ENCODE data around the gene ADAMTSL2. TPM values are rescaled to one million over a fixed set of nuclear protein-coding genes. Genes with fewer than 3 reads are reported as not detected.

ADAMTSL2 gene
- total and polyA plus RNA-seq, 2 donors (not counting 1 experiment from before 2014, with no cell fraction given) = under 0.01 to 0.09 TPM

GRCh38 chr9:133527444-133527920, 7.0 kb upstream of the ADAMTSL2 start:
- H3K9ac ChIP-seq (ENCODE audit: insufficient read depth, low read length) = no peak overlapping the region
- peak; percentile 13 to 22 for DNase-seq (ENCODE audit: low read depth in 2 of 2)

DNA sequence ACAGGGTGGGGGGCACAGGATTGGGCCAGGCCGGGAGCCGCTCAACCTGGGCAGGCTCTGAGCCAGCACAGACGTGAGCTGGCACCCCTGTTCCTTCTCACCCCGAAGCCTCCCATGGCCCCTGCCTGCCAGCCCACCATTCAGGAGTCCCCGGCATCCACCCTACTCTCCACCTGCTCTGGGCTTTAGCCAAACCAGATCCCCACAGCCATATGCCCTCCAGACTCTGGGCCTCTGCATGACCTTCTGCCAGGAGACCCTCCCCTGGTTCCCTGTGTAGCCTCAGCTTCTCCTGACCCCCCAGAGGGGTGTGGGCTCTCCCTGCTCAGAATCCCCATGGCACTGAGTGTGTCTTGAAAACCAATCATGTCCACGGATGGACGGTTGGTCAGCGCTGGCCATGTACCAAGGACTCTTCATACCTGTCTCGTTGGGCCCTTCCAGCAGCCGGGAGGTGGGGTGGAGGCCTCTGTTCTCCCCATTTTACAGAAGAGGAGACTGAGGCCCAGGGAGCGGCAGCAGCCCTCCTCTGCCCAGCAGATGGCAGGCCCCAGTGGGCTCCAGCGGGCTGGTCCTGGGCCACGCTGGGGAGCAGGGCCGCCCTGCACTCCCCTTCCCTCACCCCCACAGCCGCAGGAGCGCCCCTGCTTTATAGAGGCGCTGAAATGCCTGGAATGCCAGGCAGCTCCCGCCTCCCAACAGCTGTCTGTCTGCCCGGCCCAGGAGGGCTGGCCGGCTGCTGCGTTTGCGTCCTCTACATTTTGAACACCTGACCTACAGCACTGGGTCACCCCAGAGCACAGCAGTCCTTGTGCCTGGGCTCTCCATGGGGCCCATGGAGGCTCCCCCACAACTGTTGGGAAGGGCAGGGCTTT, 6.3 kb upstream of the ADAMTSL2 start:
- TF ChIP-seq CTCF (conservative IDR thresholded peaks at IDR 0.05 in 1 of 2, IDR thresholded peaks at IDR 0.05 in 1 of 2; ENCODE audit: low read depth in 1 of 2, low read length in 2 of 2) (no peak), EZH2 (IDR thresholded peaks at IDR 0.05; ENCODE audit: low read length, missing control alignments) (no peak)
- H2AFZ ChIP-seq (ENCODE audit: low read length) = no peak overlapping the region
- no peaks in the 10 kb centered on the region for H4K20me1 ChIP-seq (ENCODE audit: control insufficient read depth, extremely low read depth, insufficient read depth, low read length)
- no peaks in the 10 kb centered on the region for H3K4me1 ChIP-seq (ENCODE audit: control insufficient read depth, extremely low read depth, insufficient read depth, low read length)
- no peaks in the 10 kb centered on the region for H3K79me2 ChIP-seq (ENCODE audit: control insufficient read depth, insufficient read depth, low read length)
- H3K4me2 ChIP-seq (ENCODE audit: extremely low read depth, insufficient read depth, low read length) = no peak overlapping the region
- no peak overlapping the region for H3K27ac ChIP-seq (ENCODE audit: insufficient read depth, low read length)
- peaks cover 49% of the 10 kb centered on the region for H3K27me3 ChIP-seq (ENCODE audit: control insufficient read depth, insufficient read depth, low read length)
- no peak overlapping the region for H3K9ac ChIP-seq (ENCODE audit: insufficient read depth, low read length)
- H3K36me3 ChIP-seq (ENCODE audit: control insufficient read depth, insufficient read depth, low read length) = no peaks in the 10 kb centered on the region
- H3K9me3 ChIP-seq (ENCODE audit: control insufficient read depth, insufficient read depth, low read depth, low read length) = no peaks in the 10 kb centered on the region
- no peak overlapping the region for H3K4me3 ChIP-seq (replicated peaks in 1 of 4; ENCODE audit: control extremely low read depth in 1 of 4, insufficient read depth in 1 of 4, low read depth in 3 of 4, low read length in 4 of 4)
- no peak for DNase-seq (ENCODE audit: low read depth in 2 of 2)

More at GRCh38 chr9:133527444-133527920, 7.0 kb upstream of the ADAMTSL2 start:
- peak; percentile 87 for TF ChIP-seq EZH2 (IDR thresholded peaks at IDR 0.05; ENCODE audit: low read length, missing control alignments)
- TF ChIP-seq CTCF (conservative IDR thresholded peaks at IDR 0.05 in 1 of 2, IDR thresholded peaks at IDR 0.05 in 1 of 2; ENCODE audit: low read depth in 1 of 2, low read length in 2 of 2) = no peak
- Histone ChIP-seq H3K27ac (ENCODE audit: insufficient read depth, low read length) (no peak overlapping the region), H3K4me2 (ENCODE audit: extremely low read depth, insufficient read depth, low read length) (no peak overlapping the region), H4K20me1 (ENCODE audit: control insufficient read depth, extremely low read depth, insufficient read depth, low read length) (no peaks in the 10 kb centered on the region), H2AFZ (ENCODE audit: low read length) (no peak overlapping the region), H3K4me1 (ENCODE audit: control insufficient read depth, extremely low read depth, insufficient read depth, low read length) (no peaks in the 10 kb centered on the region), H3K27me3 (ENCODE audit: control insufficient read depth, insufficient read depth, low read length) (peaks cover 49% of the 10 kb centered on the region), H3K36me3 (ENCODE audit: control insufficient read depth, insufficient read depth, low read length) (no peaks in the 10 kb centered on the region), H3K79me2 (ENCODE audit: control insufficient read depth, insufficient read depth, low read length) (no peaks in the 10 kb centered on the region), H3K9me3 (ENCODE audit: control insufficient read depth, insufficient read depth, low read depth, low read length) (no peaks in the 10 kb centered on the region), H3K4me3 (replicated peaks in 1 of 4; ENCODE audit: control extremely low read depth in 1 of 4, insufficient read depth in 1 of 4, low read depth in 3 of 4, low read length in 4 of 4) (peak overlapping the region in 1 of 4 experiments; percentile 17)

DNA sequence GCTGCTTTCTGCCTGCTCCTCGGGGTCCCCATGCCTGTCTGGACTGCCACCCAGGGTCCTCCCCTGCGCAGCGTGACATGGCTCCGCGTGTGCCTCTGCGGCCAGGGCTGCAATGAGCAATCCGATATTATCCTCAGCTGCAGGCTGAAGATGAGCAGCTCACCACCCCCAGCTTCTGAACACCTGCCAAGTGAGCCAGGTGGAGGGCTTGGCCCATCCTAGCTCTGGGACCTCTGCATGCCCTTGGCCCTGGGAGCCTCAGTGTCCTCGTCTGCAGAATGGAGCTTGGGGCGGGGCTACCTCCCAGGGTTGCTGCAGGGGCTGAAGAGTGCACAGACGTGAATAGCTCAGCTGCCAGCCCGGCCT, 5.6 kb upstream of the ADAMTSL2 start:
- Histone ChIP-seq H3K9ac (ENCODE audit: insufficient read depth, low read length) (no peak overlapping the region), H3K27ac (ENCODE audit: insufficient read depth, low read length) (no peak overlapping the region), H3K27me3 (ENCODE audit: control insufficient read depth, insufficient read depth, low read length) (peaks cover 49% of the 10 kb centered on the region), H3K4me2 (ENCODE audit: extremely low read depth, insufficient read depth, low read length) (no peak overlapping the region), H3K4me1 (ENCODE audit: control insufficient read depth, extremely low read depth, insufficient read depth, low read length) (peaks cover 1% of the 10 kb centered on the region), H3K4me3 (replicated peaks in 1 of 4; ENCODE audit: control extremely low read depth in 1 of 4, insufficient read depth in 1 of 4, low read depth in 3 of 4, low read length in 4 of 4) (no peak overlapping the region), H3K36me3 (ENCODE audit: control insufficient read depth, insufficient read depth, low read length) (no peaks in the 10 kb centered on the region), H2AFZ (ENCODE audit: low read length) (no peak overlapping the region), H3K79me2 (ENCODE audit: control insufficient read depth, insufficient read depth, low read length) (no peaks in the 10 kb centered on the region), H4K20me1 (ENCODE audit: control insufficient read depth, extremely low read depth, insufficient read depth, low read length) (no peaks in the 10 kb centered on the region), H3K9me3 (ENCODE audit: control insufficient read depth, insufficient read depth, low read depth, low read length) (no peaks in the 10 kb centered on the region)
- no peak for DNase-seq (ENCODE audit: low read depth in 2 of 2)
- TF ChIP-seq CTCF (conservative IDR thresholded peaks at IDR 0.05 in 1 of 2, IDR thresholded peaks at IDR 0.05 in 1 of 2; ENCODE audit: low read depth in 1 of 2, low read length in 2 of 2) = no peak
- no peak for TF ChIP-seq EZH2 (IDR thresholded peaks at IDR 0.05; ENCODE audit: low read length, missing control alignments)
